HCT116 (cell line): ENCODE data around the gene NRP1. TPM values are rescaled to one million over a fixed set of nuclear protein-coding genes. Genes with fewer than 3 reads are reported as not detected.

Experiments
- ATF3 ChIP-seq: IDR thresholded peaks from 2 replicates; pipeline ENCODE4 v1.6.1; 2012
- ELF1 ChIP-seq: IDR thresholded peaks from 2 replicates; pipeline ENCODE4 v1.6.1; 2012; ENCODE audit warnings: low read depth, borderline replicate concordance
- EZH2 ChIP-seq: fragments of 200-600 bp; sonication (generic); IDR thresholded peaks from 2 replicates; pipeline ENCODE4 v1.6.1; 2017; ENCODE audit warnings: antibody characterized with exemption, mixed run types
- EZH2phosphoT487 ChIP-seq: fragments of 200-600 bp; IDR thresholded peaks from 2 replicates; pipeline ENCODE4 v1.6.1; 2018; ENCODE audit warnings: antibody characterized with exemption, borderline replicate concordance
- POLR2A ChIP-seq: IDR thresholded peaks from 2 replicates; pipeline ENCODE4 v1.7.0; 2011; ENCODE audit warnings: borderline replicate concordance; ENCODE audit not compliant: insufficient read depth, insufficient read length; ENCODE audit errors: extremely low read depth
- POLR2AphosphoS5 ChIP-seq: IDR thresholded peaks from 2 replicates; pipeline ENCODE4 v1.6.1; 2011; ENCODE audit warnings: mild to moderate bottlenecking, low read depth, low read length, moderate library complexity
- REST ChIP-seq: IDR thresholded peaks from 2 replicates; pipeline ENCODE4 v1.6.1; 2012; ENCODE audit warnings: low read depth
- SIN3A ChIP-seq: IDR thresholded peaks from 2 replicates; pipeline ENCODE4 v1.6.1; 2012; ENCODE audit warnings: low read depth
- SRF ChIP-seq: IDR thresholded peaks from 2 replicates; pipeline ENCODE4 v1.6.1; 2012; ENCODE audit warnings: low read depth
- TCF7L2 ChIP-seq: IDR thresholded peaks from 2 replicates; pipeline ENCODE4 v1.7.0; 2011; ENCODE audit warnings: borderline replicate concordance, inconsistent platforms; ENCODE audit not compliant: insufficient read depth, insufficient read length; ENCODE audit errors: extremely low read depth
- ZNF274 ChIP-seq: fragments of 200-500 bp; sonication (Bioruptor generic); IDR thresholded peaks from 2 replicates; pipeline ENCODE4 v1.6.1; 2014; ENCODE audit warnings: mild to moderate bottlenecking, low read depth, low read length, inconsistent platforms
- total RNA-seq: library from RNA; stranded (reverse); gene quantifications from one replicate; pipeline ENCODE4 v1.2.1, GENCODE V29; 2021; ENCODE audit not compliant: unreplicated experiment

Gene NRP1
- total RNA-seq, 1 experiment from 2014 or later, result 3.8 TPM

GRCh38 chr10:33155720-33156638 lies 178.5 kb downstream of the NRP1 start (continued):
- TF ChIP-seq REST (no peak), POLR2A (no peak), ZNF274 (no peak), SRF (no peak), POLR2AphosphoS5 (no peak), ATF3 (no peak), ELF1 (no peak), EZH2phosphoT487 (no peak), EZH2 (no peak), TCF7L2 (no peak), SIN3A (no peak)
